ENCODE measurements around the gene PTPRH.

The PTPRH gene

GRCh38 chr19:55244004-55244680 lies 34.8 kb upstream of the PTPRH start:
- no peak for DNase-seq (ENCODE audit: low read depth)

- no peak for DNase-seq (ENCODE audit: low read depth)
These were observed 33.2 kb upstream of the PTPRH start for GRCh38 chr19:55242517-55242916.

GRCh38 chr19:55241935-55242464 lies 32.7 kb upstream of the PTPRH start:
- DNase-seq (ENCODE audit: low read depth), result no peak

- no peak for DNase-seq (ENCODE audit: low read depth)
These were observed 32.0 kb upstream of the PTPRH start for GRCh38 chr19:55241143-55241934.

- no peak for DNase-seq (ENCODE audit: low read depth)
These were observed 31.4 kb upstream of the PTPRH start for GRCh38 chr19:55240713-55241020.

GRCh38 chr19:55239004-55239403 lies 29.7 kb upstream of the PTPRH start:
- no peak for DNase-seq (ENCODE audit: low read depth)

GRCh38 chr19:55238030-55238429 lies 28.7 kb upstream of the PTPRH start:
- no peak for DNase-seq (ENCODE audit: low read depth)

- DNase-seq (ENCODE audit: low read depth), result no peak
These were observed 23.7 kb upstream of the PTPRH start for GRCh38 chr19:55232986-55233385.

GRCh38 chr19:55232286-55232602 lies 22.9 kb upstream of the PTPRH start:
- no peak for DNase-seq (ENCODE audit: low read depth)

- DNase-seq (ENCODE audit: low read depth), result no peak
These were observed 22.3 kb upstream of the PTPRH start for GRCh38 chr19:55231391-55232285.

- no peak for DNase-seq (ENCODE audit: low read depth)
These were observed 21.5 kb upstream of the PTPRH start for GRCh38 chr19:55230780-55231179.

GRCh38 chr19:55230329-55230728 lies 21.0 kb upstream of the PTPRH start:
- DNase-seq (ENCODE audit: low read depth), result no peak

- no peak for DNase-seq (ENCODE audit: low read depth)
These were observed 20.5 kb upstream of the PTPRH start for GRCh38 chr19:55229789-55230182.

- DNase-seq (ENCODE audit: low read depth), result no peak
These were observed 20.0 kb upstream of the PTPRH start for GRCh38 chr19:55229145-55229788.

GRCh38 chr19:55228403-55229031 lies 19.2 kb upstream of the PTPRH start, which contains the start of gene TMEM86B:
Gene TMEM86B, minus strand, starts transcription at chr19:55228763. Its CDS starts 22 bp downstream, at chr19:55228741.
- no peak for DNase-seq (ENCODE audit: low read depth)

- no peak for DNase-seq (ENCODE audit: low read depth)
These were observed 18.7 kb upstream of the PTPRH start for GRCh38 chr19:55228015-55228391.

GRCh38 chr19:55227241-55228014 lies 18.1 kb upstream of the PTPRH start:
- no peak for DNase-seq (ENCODE audit: low read depth)

- no peak for DNase-seq (ENCODE audit: low read depth)
These were observed 17.5 kb upstream of the PTPRH start for GRCh38 chr19:55226788-55227187.

GRCh38 chr19:55226273-55226672 lies 17.0 kb upstream of the PTPRH start:
- DNase-seq (ENCODE audit: low read depth), result no peak

GRCh38 chr19:55225415-55225958 lies 16.2 kb upstream of the PTPRH start:
- DNase-seq (ENCODE audit: low read depth), result no peak
